ENCODE results near the gene CDH13.
"Not testable (repeated sequence)": the region's sequence is repeated elsewhere in the genome, so short reads cannot be mapped to it uniquely, and the experiment has no call there.

CDH13 gene

GRCh38 chr16:82926500-82926899 lies 299.7 kb downstream of the CDH13 start:
- no peak for DNase-seq (ENCODE audit: low read depth in 1 of 2, low spot score in 1 of 2)
- Histone ChIP-seq H3K4me3 (replicated peaks; ENCODE audit: insufficient read depth, low read length) (no peak overlapping the region), H3K27me3 (ENCODE audit: insufficient read depth, poor library complexity, severe bottlenecking) (peaks cover 10% of the 10 kb centered on the region), H3K27ac (replicated peaks) (no peak overlapping the region)
- TF ChIP-seq GABPA (IDR thresholded peaks at IDR 0.05; ENCODE audit: low read depth) (no peak), REST (IDR thresholded peaks at IDR 0.05; ENCODE audit: insufficient replicate concordance, low read depth) (no peak), SPI1 (IDR thresholded peaks at IDR 0.05; ENCODE audit: borderline replicate concordance, low read depth) (no peak), CTCF (IDR thresholded peaks at IDR 0.05; ENCODE audit: insufficient read depth, low read length) (no peak), POLR2AphosphoS5 (IDR thresholded peaks at IDR 0.05; ENCODE audit: low read depth) (no peak)

- H3K4me3 ChIP-seq (replicated peaks; ENCODE audit: insufficient read depth, low read length); H3K27me3 ChIP-seq (ENCODE audit: insufficient read depth, poor library complexity, severe bottlenecking); DNase-seq (ENCODE audit: low read depth in 1 of 2, low spot score in 1 of 2); H3K27ac ChIP-seq (replicated peaks): not testable (repeated sequence)
These were observed 307.2 kb downstream of the CDH13 start for GRCh38 chr16:82933933-82934332.

GRCh38 chr16:82935766-82936165 lies 309.0 kb downstream of the CDH13 start:
- TF ChIP-seq SPI1 (IDR thresholded peaks at IDR 0.05; ENCODE audit: borderline replicate concordance, low read depth) (no peak), GABPA (IDR thresholded peaks at IDR 0.05; ENCODE audit: low read depth) (no peak), REST (IDR thresholded peaks at IDR 0.05; ENCODE audit: insufficient replicate concordance, low read depth) (no peak), CTCF (IDR thresholded peaks at IDR 0.05; ENCODE audit: insufficient read depth, low read length) (no peak), POLR2AphosphoS5 (IDR thresholded peaks at IDR 0.05; ENCODE audit: low read depth) (no peak)
- H3K27ac ChIP-seq (replicated peaks) = no peak overlapping the region
- no peaks in the 10 kb centered on the region for H3K27me3 ChIP-seq (ENCODE audit: insufficient read depth, poor library complexity, severe bottlenecking)
- no peak for DNase-seq (ENCODE audit: low read depth in 1 of 2, low spot score in 1 of 2)
- no peak overlapping the region for H3K4me3 ChIP-seq (replicated peaks; ENCODE audit: insufficient read depth, low read length)

GRCh38 chr16:82936941-82937551 lies 310.3 kb downstream of the CDH13 start:
- no peak for DNase-seq (ENCODE audit: low read depth in 1 of 2, low spot score in 1 of 2)
- TF ChIP-seq SPI1 (IDR thresholded peaks at IDR 0.05; ENCODE audit: borderline replicate concordance, low read depth) (no peak), CTCF (IDR thresholded peaks at IDR 0.05; ENCODE audit: insufficient read depth, low read length) (no peak), POLR2AphosphoS5 (IDR thresholded peaks at IDR 0.05; ENCODE audit: low read depth) (no peak), GABPA (IDR thresholded peaks at IDR 0.05; ENCODE audit: low read depth) (no peak), REST (IDR thresholded peaks at IDR 0.05; ENCODE audit: insufficient replicate concordance, low read depth) (no peak)
- Histone ChIP-seq H3K27me3 (ENCODE audit: insufficient read depth, poor library complexity, severe bottlenecking) (no peaks in the 10 kb centered on the region), H3K4me3 (replicated peaks; ENCODE audit: insufficient read depth, low read length) (no peak overlapping the region), H3K27ac (replicated peaks) (no peak overlapping the region)
